ENCODE measurements around the gene SHOC2. TPM values are rescaled to one million over a fixed set of nuclear protein-coding genes. Genes with fewer than 3 reads are reported as not detected.

The SHOC2 gene
- total and polyA plus RNA-seq, 2 of the 8 experiments (the other 6 are each of a cell fraction or from before 2014, with no cell fraction given) = 7.6 to 28.2 TPM

- CTCF ChIA-PET (ENCODE audit: partially characterized antibody) = interaction anchor here (0.6 kb wide), 1 partner anchor 15 kb away, joined by 3 read pairs; no protein-coding TSS in a partner anchor
- no peak overlapping the region for H2AFZ ChIP-seq (ENCODE audit: low read length)
- WGBS, 2 experiments (ENCODE audit: extremely low coverage in 1 of 2, insufficient coverage in 1 of 2, insufficient read length in 1 of 2, insufficient replicate concordance in 2 of 2, low coverage in 1 of 2, low lambda C conversion rate in 2 of 2, missing lambda C conversion rate in 1 of 2) = 96% methylated on average over 2 of the region's 2 CpGs; no CpG with 5 or more reads in 1 of the 2 experiments
Measured at GRCh38 chr10:110963162-110963561, 43.8 kb downstream of the SHOC2 start.

More at GRCh38 chr10:110963162-110963561, 43.8 kb downstream of the SHOC2 start:
- no peak overlapping the region for H3K14ac ChIP-seq (ENCODE audit: insufficient read length)
- no peak for TF ChIP-seq RFX5 (IDR thresholded peaks at IDR 0.05; ENCODE audit: borderline replicate concordance, low read depth, low read length)
- TF ChIP-seq USF2 (IDR thresholded peaks at IDR 0.05; ENCODE audit: low read length) = no peak
- no peak for TF ChIP-seq JUN (IDR thresholded peaks at IDR 0.05; ENCODE audit: low read depth, low read length)
- no peak for TF ChIP-seq EGR1 (IDR thresholded peaks at IDR 0.05; ENCODE audit: borderline replicate concordance, low read depth, low read length)
- H3K79me1 ChIP-seq (ENCODE audit: low read depth, low read length) = no peaks in the 10 kb centered on the region
- no peaks in the 10 kb centered on the region for H3K4me1 ChIP-seq (replicated peaks in 1 of 4; ENCODE audit: control insufficient read depth in 3 of 4, insufficient read depth in 4 of 4, low read length in 3 of 4)
- H3K4ac ChIP-seq (replicated peaks; ENCODE audit: insufficient read length, low read depth, low read length) = no peak overlapping the region
- H2BK12ac ChIP-seq (ENCODE audit: low read depth, low read length) = no peak overlapping the region
- FAIRE-seq (no peak), DNase-seq (ENCODE audit: low read depth in 1 of 2, low spot score in 2 of 2) (no peak)
- no peak overlapping the region for H2BK20ac ChIP-seq (ENCODE audit: low read length)
- no peak overlapping the region for H2BK5ac ChIP-seq (ENCODE audit: low read depth, low read length)
- no peak overlapping the region for H3K56ac ChIP-seq (replicated peaks; ENCODE audit: insufficient read length, low read depth, low read length)
- H3K27ac ChIP-seq (ENCODE audit: low read depth, low read length) = no peak overlapping the region
- no peak overlapping the region for H3K4me3 ChIP-seq (ENCODE audit: extremely low read depth in 1 of 4, insufficient read depth in 2 of 4, low read depth in 3 of 4, low read length in 4 of 4)
- no peak overlapping the region for H2BK15ac ChIP-seq (ENCODE audit: low read length)
- H3K23me2 ChIP-seq (ENCODE audit: low read depth, low read length) = no peaks in the 10 kb centered on the region
- H3K18ac ChIP-seq (ENCODE audit: extremely low read depth, low read length) = no peak overlapping the region
- H3K4me2 ChIP-seq (ENCODE audit: insufficient read depth in 1 of 2, low read depth in 2 of 2, low read length in 2 of 2) = no peak overlapping the region
- no peaks in the 10 kb centered on the region for H3K27me3 ChIP-seq (replicated peaks in 1 of 4; ENCODE audit: control insufficient read depth in 3 of 4, extremely low read depth in 1 of 4, insufficient read depth in 3 of 4, low read length in 3 of 4)
- peaks cover 0 to 82% of the 10 kb centered on the region in 2 experiments; a peak in 2 of 4 replicates for H3K79me2 ChIP-seq (ENCODE audit: control insufficient read depth in 1 of 2, insufficient read depth in 2 of 2, low read length in 2 of 2)
- no peak overlapping the region for H2BK120ac ChIP-seq (replicated peaks; ENCODE audit: low read depth, low read length)
- H4K91ac ChIP-seq (replicated peaks; ENCODE audit: insufficient read length, low read length) = no peak overlapping the region
- POLR2A ChIA-PET (ENCODE audit: partially characterized antibody) = no interaction called here
- H3K23ac ChIP-seq (ENCODE audit: insufficient read length) = no peak overlapping the region
- H4K5ac ChIP-seq (ENCODE audit: insufficient read length, low read depth, low read length) = no peak overlapping the region
- no peak overlapping the region for H3K9ac ChIP-seq (replicated peaks in 1 of 4; ENCODE audit: extremely low read depth in 1 of 4, low read depth in 3 of 4, low read length in 3 of 4)
- no peak overlapping the region for H4K8ac ChIP-seq (ENCODE audit: extremely low read depth, insufficient read depth, low read length)
- no peaks in the 10 kb centered on the region for H3K9me3 ChIP-seq (ENCODE audit: insufficient read depth in 2 of 2, low read depth in 1 of 2, low read length in 1 of 2)
- H2AK5ac ChIP-seq (ENCODE audit: low read depth, low read length) = no peak overlapping the region
- H4K20me1 ChIP-seq (replicated peaks in 1 of 2; ENCODE audit: control insufficient read depth in 1 of 2, insufficient read depth in 2 of 2, low read length in 2 of 2) = peaks cover 0 to 2% of the 10 kb centered on the region in 2 experiments
- no peaks in the 10 kb centered on the region for H3K36me3 ChIP-seq (ENCODE audit: control insufficient read depth in 2 of 4, insufficient read depth in 4 of 4, low read length in 3 of 4)

Data from H1 (cell line).